K562 (cell line): ENCODE measurements around the gene FERD3L. TPM values are rescaled to one million over a fixed set of nuclear protein-coding genes. Genes with fewer than 3 reads are reported as not detected.

Experiments used
- ATAC-seq: fragments of 200-7000 bp; cut with Tn5 transposase; 3 replicates; pipeline ENCODE4 v1.9.1; 2020; ENCODE audit warnings: moderate library complexity
- BruUV-seq: library from RNA; stranded (reverse); fragments of 400-500 nt; replicated peaks from 2 replicates; lab custom pipeline; 2021; lab: Mats Ljungman, UMichigan
- CTCF ChIA-PET: fragments of 300-600 bp; formaldehyde crosslinking; extraction: SDS; loops from one replicate; lab custom pipeline; 2021; ENCODE audit warnings: low intra/inter-chr PET ratio; lab: Yijun Ruan, JAX
- POLR2A ChIA-PET: fragments of 300-600, 350-650 bp; sonication (Branson Sonifier 250); formaldehyde crosslinking; extraction: SDS; loops from one replicate; lab custom pipeline; 2021; ENCODE audit warnings: antibody characterized with exemption, inconsistent platforms; lab: Yijun Ruan, JAX
- DNase-seq, 4 experiments: peaks; one replicate each; pipeline versions ENCODE4 v3.0.0 to v3.0.0-alpha.2; 2011 to 2018; ENCODE audit warnings: low spot score in 3 of 4, mixed read lengths in 3 of 4; ENCODE audit errors: extremely low read depth in 1 of 4
- FAIRE-seq: peaks from 2 replicates; lab custom pipeline; 2011; peaks lifted over from hg19 to GRCh38; lab: Jason Lieb, UNC
- H2AFZ ChIP-seq: 2 replicates; pipeline ENCODE4 v1.6.0; 2011; ENCODE audit warnings: low read depth, low read length, control low read depth, inconsistent platforms
- H3K27ac ChIP-seq: fragments of 200-600 bp; 3 replicates; pipeline ENCODE4 v1.8.0; 2011; ENCODE audit warnings: low read depth, mild to moderate bottlenecking, control low read depth, inconsistent platforms, low read length, moderate library complexity, mixed read lengths; ENCODE audit errors: extremely low read depth
- H3K27me3 ChIP-seq, 2 experiments: fragments of 300-600 bp in 1 of 2; 2 replicates in 1 of 2; 3 replicates in 1 of 2; pipeline versions ENCODE4 v1.6.0 to v1.8.0; 2011; ENCODE audit warnings: inconsistent platforms in 2 of 2, low read length in 2 of 2, mild to moderate bottlenecking in 1 of 2, mixed read lengths in 1 of 2, moderate library complexity in 1 of 2; ENCODE audit not compliant: control insufficient read depth in 2 of 2, insufficient read depth in 2 of 2
- H3K36me3 ChIP-seq: fragments of 300-600 bp; 3 replicates; pipeline ENCODE4 v1.8.0; 2011; ENCODE audit warnings: mild to moderate bottlenecking, low read length, inconsistent platforms; ENCODE audit not compliant: control insufficient read depth, insufficient read depth
- H3K4me1 ChIP-seq, 2 experiments: fragments of 200-600 bp in 1 of 2; replicated peaks in 1 of 2; 2 replicates in 1 of 2; 3 replicates in 1 of 2; pipeline versions ENCODE4 v1.5.1 to v1.8.0; 2011; ENCODE audit warnings: inconsistent platforms in 2 of 2, low read length in 2 of 2, mild to moderate bottlenecking in 1 of 2, mixed read lengths in 1 of 2, moderate library complexity in 1 of 2; ENCODE audit not compliant: control insufficient read depth in 2 of 2, insufficient read depth in 2 of 2
- H3K4me2 ChIP-seq: 2 replicates; pipeline ENCODE4 v1.6.1; 2011; ENCODE audit warnings: low read length, control low read depth, inconsistent platforms, mixed read lengths; ENCODE audit not compliant: insufficient read depth
- H3K4me3 ChIP-seq: fragments of 200-600 bp; sonication (generic), shearing (Covaris generic); 2 replicates; pipeline ENCODE4 v1.5.1; 2016; ENCODE audit warnings: control low read depth, inconsistent platforms
- H3K79me2 ChIP-seq: fragments of 200-600 bp; 3 replicates; pipeline ENCODE4 v1.8.0; 2011; ENCODE audit warnings: low read length, inconsistent platforms; ENCODE audit not compliant: control insufficient read depth, insufficient read depth
- H3K9ac ChIP-seq, 2 experiments: 2 replicates each; pipeline versions ENCODE4 v1.6.0 to v1.6.1; 2011; ENCODE audit warnings: low read depth in 2 of 2, low read length in 2 of 2, control low read depth in 1 of 2, inconsistent platforms in 1 of 2, mild to moderate bottlenecking in 1 of 2, mixed read lengths in 1 of 2; ENCODE audit not compliant: insufficient read depth in 1 of 2
- H3K9me1 ChIP-seq: one replicate; pipeline ENCODE4 v1.6.0; 2011; ENCODE audit warnings: inconsistent platforms, mild to moderate bottlenecking, low read length, moderate library complexity; ENCODE audit not compliant: control insufficient read depth, insufficient read depth
- H3K9me3 ChIP-seq: replicated peaks from 2 replicates; pipeline ENCODE4 v1.5.1; 2011; ENCODE audit warnings: low read depth, low read length, inconsistent platforms; ENCODE audit not compliant: control insufficient read depth, insufficient read depth
- H4K20me1 ChIP-seq: replicated peaks from 2 replicates; pipeline ENCODE4 v1.6.1; 2011; ENCODE audit warnings: low read length, inconsistent platforms, mixed read lengths; ENCODE audit not compliant: control insufficient read depth, insufficient read depth
- ARNT ChIP-seq, 2 experiments: fragments of 450-650 bp; IDR thresholded peaks; 2 replicates each; pipeline ENCODE4 v1.6.1; 2016; ENCODE audit warnings: mild to moderate bottlenecking in 1 of 2
- DEAF1 ChIP-seq: fragments of 450-650 bp; formaldehyde crosslinking; IDR thresholded peaks from 2 replicates; pipeline ENCODE4 v1.4.0; 2020; ENCODE audit warnings: mild to moderate bottlenecking, moderate library complexity
- HNRNPL ChIP-seq: fragments of 200-400 bp; formaldehyde crosslinking; IDR thresholded peaks from 2 replicates; pipeline ENCODE4 v1.6.1; 2017; ENCODE audit warnings: low read depth, mild to moderate bottlenecking, low read length
- PPARD ChIP-seq: fragments of 250-450 bp; sonication (Bioruptor Pico); IDR thresholded peaks from 2 replicates; pipeline ENCODE4 v1.8.0; 2022; ENCODE audit warnings: inconsistent platforms, mild to moderate bottlenecking, moderate library complexity
- ZNF23 ChIP-seq: fragments of 250-450 bp; sonication (Bioruptor Pico); IDR thresholded peaks from 2 replicates; pipeline ENCODE4 v1.4.0; 2020; ENCODE audit warnings: mild to moderate bottlenecking
- ZNF77 ChIP-seq: fragments of 250-450 bp; sonication (Bioruptor Pico); IDR thresholded peaks from 2 replicates; pipeline ENCODE4 v1.5.0; 2020
- WGBS: fragments of 100-300 bp; shearing (Covaris generic); methylation state at CpG from one replicate; pipeline ENCODE4 v1.1.6; 2016; ENCODE audit warnings: low coverage, mixed read lengths; ENCODE audit not compliant: insufficient coverage; ENCODE audit errors: missing lambda C conversion rate; 5-methylcytosine and 5-hydroxymethylcytosine counted together
- in situ Hi-C: fragments of 300-500 bp; cut with MboI; formaldehyde crosslinking; loops from 4 replicates; pipeline ENCODE4 v1.15.0; 2018; ENCODE audit warnings: inconsistent platforms, mixed read lengths
- intact Hi-C: fragments of 100-400 bp; cut with micrococcal nuclease; formaldehyde crosslinking; loops from 2 replicates; pipeline ENCODE4 v1.14.2; 2022
- polyA plus RNA-seq, 8 experiments: library from polyadenylated mRNA; depleted of rRNA in 4 of 8; stranded (reverse) in 5 of 8; unstranded in 3 of 8; fragments of >200 nt; fragmentation: Nextera tagmentation in 2 of 8; fragmentation: Illumina TruSeq in 1 of 8; extraction: Ambion mirVana in 2 of 8; extraction: Trizol in 1 of 8; gene quantifications; 2 replicates each; pipeline versions ENCODE4 v1.2.1 to v1.2.3, GENCODE V29; 2011 to 2014; ENCODE audit warnings: inconsistent platforms in 1 of 8, missing spikeins in 1 of 8
- total RNA-seq, 7 experiments: library from RNA; depleted of rRNA in 6 of 7; stranded (reverse); fragments of >200 nt in 6 of 7; fragmentation: Illumina TruSeq in 2 of 7; extraction: Trizol in 2 of 7; gene quantifications; 2 replicates each; pipeline versions ENCODE4 v1.2.1 to v1.2.3, GENCODE V29; 2011 to 2021; ENCODE audit warnings: low replicate concordance in 1 of 7
- TF ChIP-seq, protein P1 (sequence below): sonication (generic); formaldehyde crosslinking; IDR thresholded peaks from 2 replicates; pipeline ENCODE4 v1.8.0; 2022; ENCODE audit warnings: missing genetic modification reagents, mild to moderate bottlenecking, borderline replicate concordance

The FERD3L gene
- total and polyA plus RNA-seq, 9 of the 15 experiments (the other 6 are each of a cell fraction or from before 2014, with no cell fraction given), result not detected

- DNase-seq (no peak), FAIRE-seq (no peak), ATAC-seq (no peak)
- ChIA-PET POLR2A (no interaction called here), CTCF (no interaction called here)
- H3K36me3 ChIP-seq, result no peaks in the 10 kb centered on the region
- H3K79me2 ChIP-seq, result no peaks in the 10 kb centered on the region
- peaks cover 0 to 5% of the 10 kb centered on the region in 2 experiments; a peak in 2 of 5 replicates for H3K4me1 ChIP-seq
- H3K27me3 ChIP-seq, result peaks cover 9 to 28% of the 10 kb centered on the region in 2 experiments; a peak in 3 of 5 replicates
- no peak overlapping the region for H3K4me2 ChIP-seq
- no peaks in the 10 kb centered on the region for H3K9me1 ChIP-seq
- no peak overlapping the region for H3K9ac ChIP-seq
- H2AFZ ChIP-seq, result no peak overlapping the region
- H3K4me3 ChIP-seq, result no peak overlapping the region
- in situ Hi-C loops, result no loop called here
- intact Hi-C loops, result no loop called here
- H3K27ac ChIP-seq, result no peak overlapping the region
- TF ChIP-seq DEAF1 (CRISPR knock-in tag) (no peak), PPARD (CRISPR knock-in tag) (no peak), ZNF23 (CRISPR knock-in tag) (no peak), ARNT (IDR thresholded peaks at IDR 0.05) (no peak), ZNF77 (CRISPR knock-in tag) (no peak), HNRNPL (no peak)
- TF ChIP-seq, protein P1, sequence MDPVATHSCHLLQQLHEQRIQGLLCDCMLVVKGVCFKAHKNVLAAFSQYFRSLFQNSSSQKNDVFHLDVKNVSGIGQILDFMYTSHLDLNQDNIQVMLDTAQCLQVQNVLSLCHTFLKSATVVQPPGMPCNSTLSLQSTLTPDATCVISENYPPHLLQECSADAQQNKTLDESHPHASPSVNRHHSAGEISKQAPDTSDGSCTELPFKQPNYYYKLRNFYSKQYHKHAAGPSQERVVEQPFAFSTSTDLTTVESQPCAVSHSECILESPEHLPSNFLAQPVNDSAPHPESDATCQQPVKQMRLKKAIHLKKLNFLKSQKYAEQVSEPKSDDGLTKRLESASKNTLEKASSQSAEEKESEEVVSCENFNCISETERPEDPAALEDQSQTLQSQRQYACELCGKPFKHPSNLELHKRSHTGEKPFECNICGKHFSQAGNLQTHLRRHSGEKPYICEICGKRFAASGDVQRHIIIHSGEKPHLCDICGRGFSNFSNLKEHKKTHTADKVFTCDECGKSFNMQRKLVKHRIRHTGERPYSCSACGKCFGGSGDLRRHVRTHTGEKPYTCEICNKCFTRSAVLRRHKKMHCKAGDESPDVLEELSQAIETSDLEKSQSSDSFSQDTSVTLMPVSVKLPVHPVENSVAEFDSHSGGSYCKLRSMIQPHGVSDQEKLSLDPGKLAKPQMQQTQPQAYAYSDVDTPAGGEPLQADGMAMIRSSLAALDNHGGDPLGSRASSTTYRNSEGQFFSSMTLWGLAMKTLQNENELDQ (CRISPR knock-in tag), result no peak
- no TSS peak for BruUV-seq
- 0% methylated on average over 6 of the region's 6 CpGs for WGBS
- H3K9me3 ChIP-seq, result no peaks in the 10 kb centered on the region
- no peaks in the 10 kb centered on the region for H4K20me1 ChIP-seq
These were observed 38.2 kb downstream of the FERD3L start for GRCh38 chr7:19107081-19107355.
